ENCODE results near the gene SUDS3. TPM values are rescaled to one million over a fixed set of nuclear protein-coding genes. Genes with fewer than 3 reads are reported as not detected.

SUDS3 gene
- total RNA-seq, 1 experiment from 2014 or later = 50.5 TPM

DNA sequence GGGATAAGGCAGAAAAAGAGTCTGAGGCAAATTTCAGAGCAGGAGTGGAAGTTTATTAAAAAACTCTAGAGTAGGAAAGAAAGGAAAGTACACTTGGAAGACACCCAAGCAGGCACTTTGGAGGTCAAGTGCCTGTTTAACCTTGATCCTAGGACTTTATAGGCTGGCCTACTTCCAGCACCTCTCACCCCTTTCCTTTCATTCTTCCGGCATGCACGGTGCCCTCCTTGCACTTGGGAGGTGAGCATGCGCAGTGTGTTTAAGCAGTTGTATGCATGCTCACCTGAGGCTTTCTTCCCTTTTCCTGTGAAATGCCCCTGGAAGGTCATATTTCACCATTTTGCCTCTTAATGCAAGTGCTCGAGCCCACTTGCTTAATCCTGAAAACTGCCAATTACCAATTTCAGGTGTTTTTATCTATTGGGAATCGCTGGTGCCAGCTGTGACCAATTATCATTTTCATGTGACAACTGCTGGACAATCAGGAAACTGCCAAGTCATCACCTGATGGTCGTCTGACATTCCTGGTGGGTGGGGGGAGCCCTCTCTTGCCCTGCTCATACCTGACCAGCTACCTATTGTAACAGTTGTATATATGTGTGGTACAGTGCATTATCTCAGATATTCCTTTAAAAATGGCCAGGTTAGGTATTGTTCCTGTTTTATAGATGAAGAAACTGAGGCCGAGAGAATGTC, 53.5 kb downstream of the SUDS3 start:
- H3K14ac ChIP-seq (ENCODE audit: insufficient read depth, low read length) = no peak overlapping the region
- H2BK120ac ChIP-seq (ENCODE audit: low read depth, low read length, poor library complexity, severe bottlenecking) = no peak overlapping the region
- no peak overlapping the region for H4K8ac ChIP-seq (replicated peaks; ENCODE audit: insufficient read length, low read depth, low read length)
- H3K4me2 ChIP-seq (ENCODE audit: insufficient read depth, insufficient read length, low read length) = no peak overlapping the region
- H3K9me3 ChIP-seq (ENCODE audit: control insufficient read depth, low read depth, low read length) = no peaks in the 10 kb centered on the region
- no peak overlapping the region for H3K18ac ChIP-seq (ENCODE audit: insufficient read length, low read depth, low read length)
- TF ChIP-seq, protein P1, sequence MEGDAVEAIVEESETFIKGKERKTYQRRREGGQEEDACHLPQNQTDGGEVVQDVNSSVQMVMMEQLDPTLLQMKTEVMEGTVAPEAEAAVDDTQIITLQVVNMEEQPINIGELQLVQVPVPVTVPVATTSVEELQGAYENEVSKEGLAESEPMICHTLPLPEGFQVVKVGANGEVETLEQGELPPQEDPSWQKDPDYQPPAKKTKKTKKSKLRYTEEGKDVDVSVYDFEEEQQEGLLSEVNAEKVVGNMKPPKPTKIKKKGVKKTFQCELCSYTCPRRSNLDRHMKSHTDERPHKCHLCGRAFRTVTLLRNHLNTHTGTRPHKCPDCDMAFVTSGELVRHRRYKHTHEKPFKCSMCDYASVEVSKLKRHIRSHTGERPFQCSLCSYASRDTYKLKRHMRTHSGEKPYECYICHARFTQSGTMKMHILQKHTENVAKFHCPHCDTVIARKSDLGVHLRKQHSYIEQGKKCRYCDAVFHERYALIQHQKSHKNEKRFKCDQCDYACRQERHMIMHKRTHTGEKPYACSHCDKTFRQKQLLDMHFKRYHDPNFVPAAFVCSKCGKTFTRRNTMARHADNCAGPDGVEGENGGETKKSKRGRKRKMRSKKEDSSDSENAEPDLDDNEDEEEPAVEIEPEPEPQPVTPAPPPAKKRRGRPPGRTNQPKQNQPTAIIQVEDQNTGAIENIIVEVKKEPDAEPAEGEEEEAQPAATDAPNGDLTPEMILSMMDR (conservative IDR thresholded peaks at IDR 0.05) = no peak
- H3K23ac ChIP-seq (ENCODE audit: insufficient read length, low read depth, low read length) = no peak overlapping the region
- H3T11ph ChIP-seq (ENCODE audit: low read length) = no peak overlapping the region
- no peaks in the 10 kb centered on the region for H3K27me3 ChIP-seq (ENCODE audit: insufficient read depth, low read length)
- H3K23me2 ChIP-seq (ENCODE audit: insufficient read length, low read depth, low read length, poor library complexity, severe bottlenecking) = no peaks in the 10 kb centered on the region
- no peak for DNase-seq
- H4K20me1 ChIP-seq (ENCODE audit: control insufficient read depth, insufficient read depth, insufficient read length) = no peaks in the 10 kb centered on the region
- H3K4me3 Mint-ChIP-seq = no peak overlapping the region
- no peak overlapping the region for H2BK15ac ChIP-seq (ENCODE audit: low read depth, low read length)
- H2BK20ac ChIP-seq (ENCODE audit: low read depth, low read length, poor library complexity, severe bottlenecking) = no peak overlapping the region
- H3K56ac ChIP-seq (ENCODE audit: insufficient read length, low read depth, low read length) = no peak overlapping the region
- no peak overlapping the region for H3K9ac ChIP-seq (ENCODE audit: extremely low read depth, insufficient read length, low read length)
- no peak overlapping the region for H4K91ac ChIP-seq (ENCODE audit: insufficient read length, low read depth, low read length)
- no peaks in the 10 kb centered on the region for H3K27me3 Mint-ChIP-seq (ENCODE audit: low read depth)
- no peaks in the 10 kb centered on the region for H3K9me3 Mint-ChIP-seq
- H2AK5ac ChIP-seq (ENCODE audit: insufficient read length, low read length) = no peak overlapping the region
- no peaks in the 10 kb centered on the region for H3K79me2 ChIP-seq (ENCODE audit: insufficient read depth, low read length)
- no peaks in the 10 kb centered on the region for H3K79me1 ChIP-seq (ENCODE audit: insufficient read depth, low read depth, low read length, poor library complexity, severe bottlenecking)
- peaks cover 0 to 9% (median 5%) of the 10 kb centered on the region in 3 experiments; a peak in 4 of 7 replicates for H3K36me3 Mint-ChIP-seq (ENCODE audit: insufficient read depth in 1 of 3, low read depth in 3 of 3)
- H2BK12ac ChIP-seq (ENCODE audit: insufficient read length, low read depth, low read length) = no peak overlapping the region
- no peak overlapping the region for H2BK5ac ChIP-seq (ENCODE audit: insufficient read length, low read length)
- H3K4me1 ChIP-seq (ENCODE audit: insufficient read depth, low read length) = peaks cover 4% of the 10 kb centered on the region; the same call in 1 of the 2 replicates
- no peak overlapping the region for H2AFZ ChIP-seq (ENCODE audit: low read length)
- WGBS (ENCODE audit: extremely low coverage, insufficient read length, low lambda C conversion rate) = no CpG with 5 or more reads among the region's 7 CpGs
- no peak overlapping the region for H4K5ac ChIP-seq (ENCODE audit: insufficient read length, low read depth, low read length)
- peaks cover 6 to 9% of the 10 kb centered on the region in 2 experiments for H3K4me1 Mint-ChIP-seq
- no peak overlapping the region for H3K27ac Mint-ChIP-seq
- no peak overlapping the region for H3K4ac ChIP-seq (ENCODE audit: low read depth, low read length)
- H3K27ac ChIP-seq (ENCODE audit: insufficient read length, low read depth, low read length) = no peak overlapping the region
